Raji (cell line): Measurements from ENCODE around the gene TMEM239.

Source experiments
- POLR2A ChIP-seq: IDR thresholded peaks from 2 replicates; pipeline ENCODE4 v1.6.1; 2011; ENCODE audit warnings: low read depth, low read length, control low read depth; ENCODE audit not compliant: insufficient read depth

The TMEM239 gene

DNA sequence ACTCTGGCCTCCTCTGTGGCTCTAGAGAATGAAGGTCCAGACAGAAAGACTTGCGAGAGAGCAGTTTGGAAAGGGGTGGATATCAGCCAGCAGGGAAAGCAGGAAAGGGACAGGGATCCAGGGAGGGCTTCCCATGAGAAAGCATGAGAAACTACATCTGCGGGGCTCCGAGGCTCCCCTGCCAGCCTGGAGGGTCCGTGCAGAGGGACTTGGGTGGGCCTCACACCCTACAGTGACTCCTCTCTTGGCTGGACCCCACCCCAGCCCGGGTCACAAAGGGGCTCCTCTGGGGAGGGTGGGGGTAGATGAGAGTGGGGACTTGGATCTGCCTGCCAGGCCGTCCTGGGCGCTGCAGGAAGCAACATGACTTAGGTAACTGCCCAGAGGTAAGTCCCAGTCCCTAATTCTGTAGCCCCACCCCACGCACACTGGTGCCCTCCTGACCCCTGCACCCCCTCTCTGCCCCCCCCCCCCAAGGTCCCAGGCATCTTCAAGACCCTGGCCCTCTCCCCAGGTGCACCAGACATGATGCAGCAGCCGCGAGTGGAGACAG, at the start of gene TMEM239:
Gene TMEM239, plus strand, starts transcription at position 335 of the 553 bp plus-strand sequence. Its CDS starts 191 bp downstream, at position 526.
- no peak for TF ChIP-seq POLR2A

DNA sequence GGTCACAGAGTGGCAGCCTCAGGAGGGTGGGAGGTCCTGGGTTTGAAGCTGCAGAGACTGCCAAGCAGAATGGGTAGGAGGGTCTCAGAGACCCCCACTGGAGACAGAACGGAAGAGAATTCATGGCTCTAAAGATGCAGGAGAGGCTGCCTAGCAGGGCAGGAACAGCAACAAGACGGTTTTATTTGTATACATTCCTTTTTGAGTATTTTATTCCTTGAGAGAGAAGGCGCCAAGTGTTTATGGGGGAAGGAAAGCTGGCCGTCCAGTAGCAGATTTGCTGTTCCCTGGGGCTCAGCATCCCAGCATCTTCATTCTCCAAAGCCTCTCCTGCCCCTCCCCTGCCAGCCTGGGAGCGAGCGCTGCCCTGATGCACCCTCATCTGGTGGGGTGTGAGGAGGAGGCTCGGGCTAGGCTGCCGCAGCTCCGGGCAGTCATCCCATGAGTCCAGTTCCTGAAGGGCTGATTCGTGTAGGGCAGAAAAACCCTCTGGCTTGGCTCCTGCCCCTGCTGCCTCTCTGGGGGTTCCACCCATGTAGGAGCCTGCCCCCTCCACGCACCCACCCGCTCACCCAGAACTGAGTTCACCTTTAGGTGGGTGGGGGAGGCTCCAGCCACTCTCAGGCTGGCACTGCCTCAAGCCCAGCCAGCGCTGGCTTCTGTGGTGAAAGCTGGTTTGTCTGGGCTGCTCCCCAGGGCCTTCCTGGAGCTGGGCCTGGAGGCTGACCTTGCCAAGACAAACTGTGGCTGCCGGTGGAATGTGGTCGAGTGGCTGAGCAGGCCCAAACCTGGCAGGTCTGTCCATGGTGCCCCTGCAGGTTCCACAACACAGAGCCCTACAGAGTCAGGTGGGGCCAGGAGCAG, 48.2 kb upstream of the TMEM239 start:
- TF ChIP-seq POLR2A: no peak

DNA sequence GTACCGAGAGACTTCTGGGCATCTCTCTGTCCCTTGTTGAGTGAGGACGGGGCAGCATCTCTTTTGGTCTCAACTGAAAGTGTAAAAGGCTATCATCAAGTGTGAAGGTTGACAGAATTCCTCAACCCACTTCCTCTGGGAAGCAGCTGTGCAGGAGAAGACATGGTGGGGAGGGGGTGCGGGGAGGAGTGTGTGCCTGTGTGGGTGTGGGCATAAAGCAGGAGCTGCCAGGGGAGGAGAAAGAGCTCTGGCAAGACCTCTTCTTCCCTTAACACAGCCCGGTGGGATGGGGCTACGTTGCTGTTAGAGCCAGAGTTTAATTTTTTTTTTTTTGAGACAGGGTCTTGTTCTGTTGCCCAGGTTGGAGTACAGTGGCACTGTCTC, 47.5 kb upstream of the TMEM239 start:
- no peak for TF ChIP-seq POLR2A

DNA sequence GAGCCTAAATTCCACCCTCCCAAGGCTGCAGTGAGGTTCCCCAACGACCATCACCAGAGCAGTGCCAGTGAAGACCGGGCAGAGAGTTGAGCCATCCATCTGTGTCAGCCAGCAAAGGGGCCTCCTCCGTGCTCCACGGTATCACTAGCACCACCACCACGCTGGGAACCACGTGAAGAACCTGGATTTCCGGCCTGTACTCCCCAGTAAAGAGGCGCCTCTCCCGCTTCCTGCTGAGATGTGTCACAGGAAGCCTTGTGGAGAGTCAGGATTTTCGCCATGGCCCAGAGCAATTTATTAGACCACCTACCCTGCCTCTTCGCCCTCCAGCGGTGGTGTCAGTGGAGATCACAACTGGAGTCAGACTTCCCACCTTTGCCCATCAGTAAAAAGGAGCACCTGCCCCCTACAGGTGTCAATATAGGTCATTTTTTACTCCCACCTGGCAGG, 44.5 kb upstream of the TMEM239 start:
- no peak for TF ChIP-seq POLR2A

DNA sequence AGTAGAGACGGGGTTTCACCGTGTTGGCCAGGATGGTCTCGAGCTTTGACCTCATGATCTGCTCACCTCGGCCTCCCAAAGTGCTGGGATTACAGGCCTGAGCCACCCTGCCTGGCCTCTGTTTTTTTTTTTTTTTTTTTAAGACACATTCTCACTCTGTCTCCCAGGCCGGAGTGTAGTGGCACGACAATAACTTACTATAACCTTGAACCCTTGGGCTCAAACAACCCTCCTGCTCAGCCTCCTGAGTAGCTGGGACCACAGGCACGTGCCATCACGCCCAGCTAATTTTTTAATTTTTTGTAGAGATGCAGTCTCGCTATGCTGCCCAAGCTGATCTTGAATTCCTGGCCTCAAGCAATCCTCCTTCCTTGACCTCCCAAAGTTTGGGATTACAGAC, 42.4 kb upstream of the TMEM239 start:
- TF ChIP-seq POLR2A: no peak

DNA sequence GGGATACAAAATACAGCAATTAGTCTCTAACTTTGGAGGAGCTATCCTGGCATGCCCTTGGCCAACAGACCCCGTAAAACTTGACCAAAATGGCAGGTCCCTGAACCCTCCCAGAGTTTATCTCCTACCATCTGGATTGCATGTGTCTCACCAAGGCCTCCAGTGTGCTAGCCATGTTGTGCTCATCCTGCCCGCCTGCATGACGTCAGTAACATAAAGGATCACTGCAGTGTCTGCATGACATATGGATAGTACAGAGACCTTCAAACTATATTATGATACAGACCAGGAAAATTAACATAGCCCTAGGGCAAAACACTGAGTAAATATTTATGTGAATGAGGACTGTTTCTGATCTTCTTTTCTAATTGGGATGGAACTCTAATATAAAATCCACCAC, 41.0 kb upstream of the TMEM239 start:
- no peak for TF ChIP-seq POLR2A

DNA sequence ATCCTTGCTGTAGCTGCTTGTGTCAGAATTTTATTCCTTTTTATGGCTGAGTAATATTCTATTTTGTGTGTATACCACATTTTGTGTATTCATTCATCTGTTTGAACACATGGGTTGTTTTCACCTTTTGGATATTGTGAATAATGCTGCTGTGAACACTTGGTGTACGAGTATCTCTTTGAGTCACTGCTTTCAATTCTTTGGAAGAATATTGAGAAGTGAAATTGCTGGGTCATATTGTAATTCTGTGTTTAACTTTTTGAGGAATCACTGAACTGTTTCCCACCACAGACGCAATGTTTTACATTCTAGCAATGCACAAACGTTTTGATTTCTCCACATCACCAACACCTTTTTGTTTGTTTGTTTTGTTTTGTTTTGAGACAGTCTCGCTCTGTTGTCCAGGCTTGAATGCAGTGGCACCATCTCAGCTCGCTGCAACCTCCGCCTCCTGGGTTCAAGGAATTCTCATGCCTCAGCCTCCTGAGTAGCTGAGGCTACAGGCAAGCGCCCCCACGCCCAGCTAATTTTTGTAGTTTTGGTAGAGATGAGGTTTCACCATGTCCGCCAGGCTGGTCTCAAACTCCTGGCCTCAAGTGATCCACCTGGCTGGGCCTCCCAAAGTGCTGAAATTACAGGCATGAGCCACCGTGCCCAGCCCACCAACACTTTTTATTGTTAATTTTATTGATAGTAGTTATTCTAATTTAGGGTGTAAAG, 37.4 kb upstream of the TMEM239 start:
- TF ChIP-seq POLR2A: no peak

DNA sequence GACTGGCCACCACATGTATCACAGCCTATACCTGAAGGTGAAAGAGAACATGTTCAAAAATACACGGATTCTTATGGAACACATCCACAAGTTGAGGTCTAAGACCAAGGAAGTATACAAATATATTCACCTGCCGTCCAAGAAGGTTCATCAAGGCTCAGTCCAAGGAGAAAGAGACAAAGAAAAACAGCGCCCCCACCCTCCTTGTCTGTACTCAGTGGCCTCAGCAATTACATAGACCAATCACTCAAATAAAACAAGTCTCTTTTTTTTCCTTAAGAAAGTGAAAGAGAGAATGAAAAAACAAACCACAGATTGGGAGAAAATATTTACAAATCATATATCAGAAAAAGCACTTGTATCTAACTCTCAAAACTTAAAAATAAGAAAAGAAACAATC, 35.2 kb upstream of the TMEM239 start:
- no peak for TF ChIP-seq POLR2A

DNA sequence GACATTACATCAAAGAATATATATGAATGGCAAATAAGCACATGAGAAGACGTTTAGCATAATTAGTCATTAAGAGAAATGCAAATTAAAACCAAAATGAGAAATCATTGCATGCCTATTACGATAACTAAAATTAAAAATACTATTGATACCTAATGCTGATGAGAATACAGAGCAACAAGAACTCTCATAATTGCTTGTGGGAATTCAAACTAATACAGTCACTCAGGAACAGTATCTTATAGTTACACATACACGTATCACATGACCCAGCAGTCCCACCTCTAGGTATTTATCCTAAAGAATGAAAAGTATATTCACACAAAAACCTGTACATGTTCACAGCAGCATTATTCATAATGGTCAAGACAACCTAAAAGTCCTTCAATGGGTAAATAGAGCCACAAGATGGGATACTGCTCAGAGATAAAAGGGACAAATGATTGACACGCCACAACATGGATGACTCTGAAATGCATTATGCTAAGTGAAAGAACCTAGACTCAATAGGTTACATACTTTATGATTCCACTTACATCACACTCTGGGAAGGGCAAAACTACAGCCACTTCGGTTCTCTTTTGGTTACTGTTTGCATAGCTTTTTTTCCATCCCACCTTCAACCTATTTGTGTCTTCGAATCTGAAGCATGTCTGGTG, 32.1 kb upstream of the TMEM239 start:
- no peak for TF ChIP-seq POLR2A

DNA sequence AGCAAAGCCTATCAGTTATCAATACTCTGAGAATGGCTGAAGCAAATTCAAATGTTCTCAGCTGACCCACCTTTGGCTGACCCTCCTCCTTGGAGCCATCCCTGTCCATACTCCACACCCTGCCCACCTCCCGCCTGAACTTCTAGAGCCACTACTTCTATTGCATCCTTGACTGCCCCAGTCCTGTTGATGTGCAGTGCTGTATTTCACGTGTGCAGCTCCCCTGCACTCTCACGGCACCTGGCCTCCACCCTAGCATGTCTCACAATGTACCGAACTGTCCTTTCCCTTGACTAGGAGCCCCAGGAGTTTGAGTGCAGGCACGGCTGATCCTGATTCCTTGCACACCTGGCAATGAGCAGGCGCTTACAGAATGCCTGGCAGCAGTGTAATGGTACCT, 22.7 kb upstream of the TMEM239 start:
- no peak for TF ChIP-seq POLR2A

DNA sequence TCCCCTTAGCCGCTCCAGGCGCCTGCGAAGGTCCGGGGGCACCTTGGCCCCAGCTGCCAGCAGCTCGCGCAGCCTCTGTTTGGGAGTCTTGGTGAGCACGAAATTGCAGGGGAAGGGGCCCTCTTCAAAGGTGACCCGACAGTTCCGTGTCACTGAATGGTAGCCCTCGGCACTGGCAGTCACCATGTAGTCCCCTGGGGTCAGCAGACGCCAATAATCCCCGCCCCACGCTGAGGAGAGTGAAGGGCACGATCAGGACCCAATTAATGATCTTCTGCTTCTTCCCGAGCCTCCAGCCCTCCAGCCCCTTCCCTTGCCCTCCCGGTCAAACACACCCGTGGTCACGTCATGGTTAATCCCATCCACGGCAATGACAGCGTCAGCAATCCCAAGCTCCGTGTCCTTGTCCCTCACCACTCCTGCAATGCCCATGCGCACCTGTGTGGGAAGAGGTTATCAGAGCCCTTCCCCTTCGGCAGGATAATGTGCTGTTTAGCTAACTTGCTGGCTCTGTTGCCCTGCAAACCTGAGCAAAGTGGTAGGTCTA, 21.9 kb upstream of the TMEM239 start:
- TF ChIP-seq POLR2A: no peak

DNA sequence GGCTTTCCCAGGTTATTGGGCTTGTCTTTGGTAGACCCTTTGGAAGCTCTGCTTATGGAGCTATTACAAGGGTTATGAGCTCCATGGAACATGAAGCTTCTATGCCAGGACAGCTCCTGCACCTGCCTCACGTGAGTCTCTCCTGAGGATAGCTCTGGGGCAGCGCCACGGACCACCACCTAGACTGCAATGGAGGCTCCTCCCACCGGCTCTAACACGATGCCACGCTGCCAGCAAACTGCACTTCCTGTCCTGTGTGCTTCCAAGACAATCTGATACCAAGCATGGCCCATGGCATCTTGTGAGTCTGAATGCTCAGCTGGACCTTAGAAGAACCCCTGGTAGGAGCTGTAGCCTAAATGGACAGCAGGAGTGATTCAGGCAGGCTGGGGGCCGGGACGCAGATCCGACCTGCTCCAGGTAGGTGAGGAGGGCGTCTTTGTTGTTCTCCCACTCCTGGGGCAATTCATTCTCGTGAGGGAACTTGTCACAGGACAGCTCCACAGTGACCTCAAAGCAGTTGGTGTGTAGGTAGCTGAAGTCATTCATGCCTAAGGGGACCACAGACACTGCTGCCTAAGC, 21.2 kb upstream of the TMEM239 start:
- TF ChIP-seq POLR2A: no peak

DNA sequence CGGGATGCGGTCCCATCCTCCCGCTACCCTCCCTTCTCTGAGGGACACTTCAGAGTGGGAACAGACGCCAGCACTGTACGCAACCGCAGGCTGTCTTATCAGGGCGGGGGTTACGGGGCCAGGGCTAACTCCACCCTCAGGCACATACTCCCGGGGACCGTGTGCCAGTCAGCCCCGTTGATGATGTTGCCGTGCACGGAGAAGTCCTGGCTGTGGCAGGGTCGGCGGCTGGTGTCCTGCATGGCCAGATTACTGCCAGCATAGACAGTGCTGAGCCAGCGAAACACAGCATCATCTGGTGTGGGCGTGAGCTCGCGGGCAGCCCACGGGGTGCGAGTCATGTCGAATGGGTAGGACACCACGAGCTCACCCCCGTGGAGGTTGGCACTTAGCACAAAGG, 20.7 kb upstream of the TMEM239 start:
- TF ChIP-seq POLR2A: no peak

DNA sequence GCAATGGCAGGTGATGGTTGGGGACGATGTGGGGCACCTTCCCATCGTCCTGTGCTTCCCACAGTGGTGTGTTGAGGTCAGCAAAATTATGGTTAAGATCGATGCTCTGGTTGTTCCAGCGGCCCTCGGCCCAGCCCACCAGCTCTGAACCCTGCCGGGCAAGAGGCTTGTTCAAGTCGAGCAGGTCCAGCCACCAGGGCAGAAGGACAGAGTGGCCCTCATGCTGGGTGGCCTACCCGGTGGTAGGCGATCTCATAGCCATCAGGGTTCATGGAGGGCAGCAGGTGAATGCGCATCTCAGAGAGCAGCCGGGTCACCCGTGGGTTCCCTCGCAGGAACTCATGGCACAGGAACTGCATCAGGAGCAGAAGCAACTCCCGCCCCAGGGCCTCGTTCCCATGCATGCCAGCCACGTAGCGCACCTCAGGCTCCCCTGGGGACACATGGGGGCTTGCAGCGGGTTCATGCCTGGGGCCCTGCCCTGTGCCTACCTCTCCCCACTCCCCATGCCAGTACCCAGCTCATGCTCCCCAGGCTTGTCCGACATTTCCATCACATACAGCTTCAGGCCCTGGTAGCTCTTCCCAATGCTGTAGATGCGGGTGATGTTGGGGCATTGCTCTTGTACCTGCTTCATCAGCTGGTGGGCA, 20.0 kb upstream of the TMEM239 start:
- no peak for TF ChIP-seq POLR2A
